GM12865 (cell line): ENCODE results near the gene CDS2.
A peak's percentile ranks its signal among the peaks of the same experiment; 100 is the strongest.
"Not testable (repeated sequence)": the region's sequence is repeated elsewhere in the genome, so short reads cannot be mapped to it uniquely, and the experiment has no call there.

Experiments used
- DNase-seq: peaks from one replicate; pipeline ENCODE4 v3.0.0; 2010; ENCODE audit warnings: low read depth
- H3K4me3 ChIP-seq: 2 replicates; pipeline ENCODE4 v1.5.1; 2011; ENCODE audit warnings: mild to moderate bottlenecking, low read depth, low read length, control low read depth
- CTCF ChIP-seq: IDR thresholded peaks from 2 replicates; pipeline ENCODE4 v1.5.1; 2011; ENCODE audit warnings: low read length, control low read depth, low read depth, inconsistent platforms; ENCODE audit not compliant: insufficient read depth; ENCODE audit errors: missing control alignments

Gene CDS2

GRCh38 chr20:5091902-5092301, 34.9 kb upstream of the CDS2 start:
- no peak overlapping the region for H3K4me3 ChIP-seq
- TF ChIP-seq CTCF, result no peak
- DNase-seq, result no peak

- no peak for DNase-seq
- TF ChIP-seq CTCF, result no peak
- H3K4me3 ChIP-seq, result no peak overlapping the region
Observed at GRCh38 chr20:5092765-5093339, 34.0 kb upstream of the CDS2 start.

GRCh38 chr20:5095454-5095853, 31.4 kb upstream of the CDS2 start:
- TF ChIP-seq CTCF, result no peak
- no peak overlapping the region for H3K4me3 ChIP-seq
- no peak for DNase-seq

GRCh38 chr20:5095931-5096330, 30.9 kb upstream of the CDS2 start:
- no peak overlapping the region for H3K4me3 ChIP-seq
- no peak for DNase-seq
- no peak for TF ChIP-seq CTCF

- no peak overlapping the region for H3K4me3 ChIP-seq
- TF ChIP-seq CTCF, result no peak
- DNase-seq, result no peak
Observed at GRCh38 chr20:5096463-5096862, 30.3 kb upstream of the CDS2 start.

- not testable (repeated sequence) for H3K4me3 ChIP-seq, DNase-seq
Observed at GRCh38 chr20:5099009-5099408, 27.8 kb upstream of the CDS2 start.

- not testable (repeated sequence) for DNase-seq, H3K4me3 ChIP-seq
Observed at GRCh38 chr20:5099909-5100308, 26.9 kb upstream of the CDS2 start.

GRCh38 chr20:5100684-5101347, 26.0 kb upstream of the CDS2 start:
- no peak overlapping the region for H3K4me3 ChIP-seq
- peak; percentile 81 for TF ChIP-seq CTCF
- peak; percentile 68 for DNase-seq
